Measurements from ENCODE around the gene HMGXB3.

- TF ChIP-seq CTCF (IDR thresholded peaks at IDR 0.05), result no peak
- TF ChIP-seq POLR2A (IDR thresholded peaks at IDR 0.05), result no peak
These were observed 57.0 kb downstream of the HMGXB3 start for GRCh38 chr5:150057511-150057910.

Data from tibial nerve (tissue), 3 donors.